Mesendoderm (in vitro differentiated cells): ENCODE results near the gene MAP2K3.

Experiments
- DNase-seq: peaks from one replicate; pipeline ENCODE4 v3.0.0; 2013
- H2AK5ac ChIP-seq: 2 replicates; pipeline ENCODE4 v1.6.1; 2013; ENCODE audit warnings: low read length, inconsistent platforms
- H2BK120ac ChIP-seq: 2 replicates; pipeline ENCODE4 v1.6.1; 2013; ENCODE audit warnings: low read depth, mild to moderate bottlenecking, low read length, moderate library complexity, mixed read lengths
- H2BK15ac ChIP-seq: replicated peaks from 2 replicates; pipeline ENCODE4 v1.6.1; 2013; ENCODE audit warnings: low read depth, mild to moderate bottlenecking, moderate library complexity
- H2BK5ac ChIP-seq: 2 replicates; pipeline ENCODE4 v1.6.1; 2013; ENCODE audit warnings: low read length, inconsistent platforms
- H3K18ac ChIP-seq: 2 replicates; pipeline ENCODE4 v1.6.1; 2013; ENCODE audit warnings: mild to moderate bottlenecking, low read length, mixed read lengths
- H3K23ac ChIP-seq: one replicate; pipeline ENCODE4 v1.6.1; 2013; ENCODE audit warnings: low read length
- H3K27ac ChIP-seq: 2 replicates; pipeline ENCODE4 v1.5.1; 2013; ENCODE audit warnings: low read depth, mild to moderate bottlenecking, inconsistent platforms, low read length, moderate library complexity
- H3K27me3 ChIP-seq: 2 replicates; pipeline ENCODE4 v1.6.1; 2013; ENCODE audit warnings: low read length, control low read depth, mild to moderate bottlenecking, inconsistent platforms; ENCODE audit not compliant: insufficient read depth, poor library complexity
- H3K36me3 ChIP-seq: 2 replicates; pipeline ENCODE4 v1.6.1; 2013; ENCODE audit warnings: low read length, inconsistent platforms; ENCODE audit not compliant: control insufficient read depth, insufficient read depth
- H3K4ac ChIP-seq: one replicate; pipeline ENCODE4 v1.6.1; 2013; ENCODE audit warnings: low read depth, mild to moderate bottlenecking, low read length, moderate library complexity
- H3K4me1 ChIP-seq: 2 replicates; pipeline ENCODE4 v1.6.1; 2013; ENCODE audit warnings: low read depth, low read length, inconsistent platforms; ENCODE audit not compliant: control insufficient read depth
- H3K4me2 ChIP-seq: 2 replicates; pipeline ENCODE4 v1.6.1; 2013; ENCODE audit warnings: low read length
- H3K4me3 ChIP-seq: 2 replicates; pipeline ENCODE4 v1.5.1; 2013; ENCODE audit warnings: mild to moderate bottlenecking, low read length
- H3K56ac ChIP-seq: one replicate; pipeline ENCODE4 v1.6.1; 2013; ENCODE audit warnings: low read length
- H3K79me1 ChIP-seq: 2 replicates; pipeline ENCODE4 v1.6.1; 2013; ENCODE audit warnings: low read length, inconsistent platforms
- H3K79me2 ChIP-seq: 2 replicates; pipeline ENCODE4 v1.6.1; 2013; ENCODE audit warnings: mild to moderate bottlenecking, low read length; ENCODE audit not compliant: control insufficient read depth, insufficient read depth
- H3K9ac ChIP-seq: 2 replicates; pipeline ENCODE4 v1.6.1; 2013; ENCODE audit warnings: low read length, inconsistent platforms
- H4K5ac ChIP-seq: one replicate; pipeline ENCODE4 v1.6.1; 2013; ENCODE audit warnings: low read length
- H4K8ac ChIP-seq: one replicate; pipeline ENCODE4 v1.6.1; 2013; ENCODE audit warnings: low read depth, mild to moderate bottlenecking, control low read depth, low read length, moderate library complexity
- WGBS: extraction: QIAGEN DNeasy Blood & Tissue Kit; methylation state at CpG from one replicate; pipeline ENCODE4 v1.1.7; 2013; ENCODE audit warnings: low lambda C conversion rate, missing lambda C conversion rate; ENCODE audit not compliant: insufficient coverage; ENCODE audit errors: extremely low coverage; 5-methylcytosine and 5-hydroxymethylcytosine counted together

MAP2K3 gene

DNA sequence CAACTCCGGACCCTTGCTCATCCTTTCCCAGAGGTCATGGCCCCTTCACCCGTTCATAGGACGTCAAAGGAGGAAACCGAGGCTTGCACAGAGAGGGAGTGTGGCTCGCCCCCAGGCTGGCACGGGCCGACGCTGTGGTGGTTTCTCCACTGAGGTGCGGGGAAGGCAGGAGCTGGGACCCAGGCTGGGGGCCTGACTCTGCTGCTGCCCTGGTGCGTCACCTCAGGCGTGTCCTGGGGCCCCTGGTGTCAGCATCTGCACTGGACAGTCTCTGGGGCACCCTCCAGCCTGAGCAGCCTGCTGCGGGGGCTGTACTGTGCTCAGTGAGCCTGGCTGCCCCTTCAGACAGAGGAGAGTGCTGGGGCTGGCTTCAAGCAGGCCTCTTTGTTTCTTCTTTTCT lies 7.4 kb downstream of the MAP2K3 start:
- H3K23ac ChIP-seq: no peak overlapping the region
- WGBS: no CpG with 5 or more reads among the region's 12 CpGs
- no peaks in the 10 kb centered on the region for H3K36me3 ChIP-seq
- H3K79me2 ChIP-seq: peaks cover 34% of the 10 kb centered on the region
- no peak overlapping the region for H3K4me2 ChIP-seq
- no peak overlapping the region for H3K56ac ChIP-seq
- no peak overlapping the region for H3K9ac ChIP-seq
- DNase-seq: no peak
- no peak overlapping the region for H3K4me3 ChIP-seq
- H4K8ac ChIP-seq: no peak overlapping the region
- H3K27me3 ChIP-seq: no peaks in the 10 kb centered on the region
- H3K4ac ChIP-seq: no peak overlapping the region
- H3K4me1 ChIP-seq: no peaks in the 10 kb centered on the region
- H2AK5ac ChIP-seq: no peak overlapping the region
- no peak overlapping the region for H2BK120ac ChIP-seq
- no peak overlapping the region for H4K5ac ChIP-seq
- H3K27ac ChIP-seq: no peak overlapping the region
- no peak overlapping the region for H3K18ac ChIP-seq
- H2BK5ac ChIP-seq: no peak overlapping the region
- peaks cover 41% of the 10 kb centered on the region for H3K79me1 ChIP-seq
- no peak overlapping the region for H2BK15ac ChIP-seq

DNA sequence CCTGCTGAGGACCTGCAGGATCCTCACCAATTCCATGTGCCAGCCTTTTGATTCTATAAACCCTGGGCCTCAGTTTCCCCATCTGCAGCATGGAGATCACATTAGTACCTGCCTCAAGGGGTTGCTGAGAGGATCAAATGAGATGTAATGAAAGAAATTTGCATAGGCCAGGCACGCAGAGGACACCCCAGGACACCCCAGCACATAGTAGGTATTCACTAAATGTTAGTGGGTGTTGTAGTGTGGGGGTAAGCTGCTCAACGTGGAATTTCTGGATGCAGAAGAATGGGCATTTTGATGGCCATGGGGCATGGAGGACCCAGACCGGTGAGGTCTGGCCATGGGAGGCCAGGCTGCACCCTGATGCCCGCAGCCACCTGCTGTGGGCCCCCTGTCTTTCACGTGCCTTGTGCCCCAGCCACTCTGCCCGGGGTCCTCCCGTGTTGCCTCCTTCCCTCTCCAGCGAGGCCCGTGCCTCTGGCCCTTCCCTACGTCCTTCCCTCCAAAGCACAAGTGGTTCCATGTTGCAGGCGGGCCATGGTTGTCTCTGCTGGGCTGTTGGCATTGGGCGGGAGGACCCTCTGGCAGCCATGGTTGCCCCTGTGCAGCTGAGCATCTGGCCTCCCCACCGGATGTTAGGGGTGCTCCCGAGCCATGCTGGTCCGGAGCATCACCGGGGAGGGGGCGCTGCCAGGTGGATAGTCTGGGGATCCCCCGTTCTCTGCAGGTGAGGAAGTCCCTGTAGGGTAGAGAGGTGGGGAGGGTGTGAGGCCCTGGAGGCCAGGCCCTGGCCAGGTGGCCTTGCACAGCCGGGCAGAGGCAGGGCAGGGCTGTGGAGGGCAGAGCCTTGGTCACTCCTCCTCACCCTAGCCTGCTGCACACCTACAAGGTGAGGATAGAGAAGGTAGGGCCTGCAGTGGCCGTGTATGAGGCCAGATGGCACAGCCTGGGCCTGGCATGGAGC lies 8.6 kb downstream of the MAP2K3 start:
- Histone ChIP-seq H3K27me3 (no peaks in the 10 kb centered on the region), H2AK5ac (no peak overlapping the region), H3K9ac (no peak overlapping the region), H3K79me2 (peaks cover 21% of the 10 kb centered on the region), H2BK15ac (no peak overlapping the region), H3K36me3 (no peaks in the 10 kb centered on the region), H3K4me1 (no peaks in the 10 kb centered on the region), H4K5ac (no peak overlapping the region), H3K4ac (no peak overlapping the region), H3K4me3 (no peak overlapping the region), H3K79me1 (peaks cover 34% of the 10 kb centered on the region), H3K4me2 (no peak overlapping the region), H3K56ac (no peak overlapping the region), H2BK5ac (no peak overlapping the region), H2BK120ac (no peak overlapping the region), H4K8ac (no peak overlapping the region), H3K18ac (no peak overlapping the region), H3K27ac (no peak overlapping the region), H3K23ac (no peak overlapping the region)
- no CpG with 5 or more reads among the region's 20 CpGs for WGBS
- no peak for DNase-seq

- H3K79me1 ChIP-seq: peaks cover 29% of the 10 kb centered on the region
- no peak overlapping the region for H3K56ac ChIP-seq
- H2BK5ac ChIP-seq: no peak overlapping the region
- no peaks in the 10 kb centered on the region for H3K4me1 ChIP-seq
- no CpG with 5 or more reads among the region's 10 CpGs for WGBS
- no peak overlapping the region for H3K27ac ChIP-seq
- no peak overlapping the region for H3K4me2 ChIP-seq
- no peak overlapping the region for H2AK5ac ChIP-seq
- no peak overlapping the region for H3K23ac ChIP-seq
- no peak for DNase-seq
- H4K5ac ChIP-seq: no peak overlapping the region
- no peak overlapping the region for H2BK120ac ChIP-seq
- no peak overlapping the region for H4K8ac ChIP-seq
- no peaks in the 10 kb centered on the region for H3K36me3 ChIP-seq
- H3K79me2 ChIP-seq: peaks cover 14% of the 10 kb centered on the region
- H3K9ac ChIP-seq: no peak overlapping the region
- H3K27me3 ChIP-seq: no peaks in the 10 kb centered on the region
- H2BK15ac ChIP-seq: no peak overlapping the region
- no peak overlapping the region for H3K4me3 ChIP-seq
- no peak overlapping the region for H3K4ac ChIP-seq
- no peak overlapping the region for H3K18ac ChIP-seq
Observed at GRCh38 chr17:21293831-21294210, 9.3 kb downstream of the MAP2K3 start.

DNA sequence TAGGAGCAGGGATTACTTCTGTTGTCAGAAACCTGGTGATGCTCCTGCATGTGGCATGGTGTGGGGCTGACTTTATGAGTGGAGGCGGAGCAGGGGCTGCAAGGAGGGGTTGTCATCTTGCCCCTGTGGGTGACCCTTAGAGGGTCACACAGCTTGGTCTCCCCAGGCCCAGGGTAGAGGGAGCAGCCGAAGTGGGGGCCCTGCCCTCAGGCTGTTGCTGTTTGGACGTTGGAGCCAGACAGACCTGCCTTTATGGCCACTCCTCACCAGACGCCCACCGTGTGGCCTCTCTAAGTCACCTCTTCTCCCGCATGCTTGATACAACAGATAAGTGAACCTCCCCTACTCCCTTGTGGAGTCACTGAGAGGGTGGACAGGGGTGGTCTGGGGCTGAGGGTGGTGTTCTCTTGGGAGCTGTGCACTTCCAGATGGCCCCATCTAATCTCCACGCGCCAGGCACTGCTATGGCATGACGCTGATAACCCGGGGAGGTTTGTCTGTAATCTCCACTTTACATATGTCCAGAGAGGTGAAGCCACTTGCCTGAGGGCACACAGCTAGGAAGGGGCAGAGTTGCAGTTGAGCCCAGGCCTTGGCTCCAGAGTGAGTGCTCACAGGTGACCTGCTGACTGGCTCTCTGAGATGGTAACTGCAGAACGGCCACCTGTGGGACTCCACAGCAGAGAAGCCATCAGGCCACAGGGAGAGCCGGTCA lies 10.0 kb downstream of the MAP2K3 start:
- Histone ChIP-seq H3K27me3 (no peaks in the 10 kb centered on the region), H4K5ac (no peak overlapping the region), H2AK5ac (no peak overlapping the region), H3K18ac (no peak overlapping the region), H3K27ac (no peak overlapping the region), H3K9ac (no peak overlapping the region), H3K79me2 (peaks cover 8% of the 10 kb centered on the region), H3K4me3 (no peak overlapping the region), H3K79me1 (peaks cover 26% of the 10 kb centered on the region), H3K23ac (no peak overlapping the region), H3K36me3 (no peaks in the 10 kb centered on the region), H3K4me2 (no peak overlapping the region), H2BK120ac (no peak overlapping the region), H4K8ac (no peak overlapping the region), H3K4me1 (no peaks in the 10 kb centered on the region), H2BK15ac (no peak overlapping the region), H3K56ac (no peak overlapping the region), H2BK5ac (no peak overlapping the region), H3K4ac (no peak overlapping the region)
- no peak for DNase-seq
- no CpG with 5 or more reads among the region's 12 CpGs for WGBS

- Histone ChIP-seq H4K8ac (no peak overlapping the region), H3K36me3 (no peaks in the 10 kb centered on the region), H3K4me3 (no peak overlapping the region), H3K4ac (no peak overlapping the region), H3K23ac (no peak overlapping the region), H3K27me3 (no peaks in the 10 kb centered on the region), H3K27ac (no peak overlapping the region), H3K79me2 (peaks cover 7% of the 10 kb centered on the region), H3K9ac (no peak overlapping the region), H3K79me1 (peaks cover 22% of the 10 kb centered on the region), H4K5ac (no peak overlapping the region), H2BK15ac (no peak overlapping the region), H3K4me2 (no peak overlapping the region), H2BK120ac (no peak overlapping the region), H3K56ac (no peak overlapping the region), H3K4me1 (no peaks in the 10 kb centered on the region), H2AK5ac (no peak overlapping the region), H2BK5ac (no peak overlapping the region), H3K18ac (no peak overlapping the region)
- no CpG with 5 or more reads among the region's 19 CpGs for WGBS
- DNase-seq: peak; percentile 45
Observed at GRCh38 chr17:21295036-21295952, 10.8 kb downstream of the MAP2K3 start.
